PC-3 (cell line): Measurements from ENCODE around the gene SERGEF.

ENCODE experiments used
- CTCF ChIP-seq: fragments of 300-600 bp; sonication (generic); conservative IDR thresholded peaks from 2 replicates; pipeline ENCODE4 v1.5.1; 2017; ENCODE audit warnings: antibody characterized with exemption, low read depth, mild to moderate bottlenecking, low read length
- EZH2phosphoT487 ChIP-seq: fragments of 300-600 bp; sonication (generic); IDR thresholded peaks from 2 replicates; pipeline ENCODE4 v1.6.1; 2018; ENCODE audit warnings: mild to moderate bottlenecking, antibody characterized with exemption, low read length, borderline replicate concordance

- no peak for TF ChIP-seq EZH2phosphoT487
- no peak for TF ChIP-seq CTCF
Observed at GRCh38 chr11:17753153-17753552, 259.7 kb downstream of the SERGEF start.
